ENCODE results near the gene DAGLB. TPM values are rescaled to one million over a fixed set of nuclear protein-coding genes. Genes with fewer than 3 reads are reported as not detected.

Gene DAGLB
- total and polyA plus RNA-seq, 7 experiments from 2014 or later = 10.5 to 44.3 (median 37.7) TPM

GRCh38 chr7:6444516-6445269 lies 3.1 kb downstream of the DAGLB start:
- CTCF ChIA-PET = no interaction called here
- no peak overlapping the region for H3K4me3 ChIP-seq (ENCODE audit: low read length)
- POLR2A ChIA-PET = interaction anchor here (0.7 to 1.0 kb wide), 3 partner anchors 8 to 746 kb away, joined by 3 to 4 read pairs (median 3); no protein-coding TSS in a partner anchor
- Mint-ChIP-seq H3K4me1 (peaks cover 38 to 71% (median 60%) of the 10 kb centered on the region in 7 donors), H3K27ac (peak overlapping the region in 4 of 9 donors; percentile 62 to 89 (median 68)), H3K9me3 (peaks cover 0 to 6% (median 0%) of the 10 kb centered on the region in 11 donors), H3K4me3 (peak overlapping the region in 8 of 10 donors; percentile 41 to 92 (median 74)), H3K36me3 (peaks cover 5 to 33% (median 30%) of the 10 kb centered on the region in 5 donors), H3K27me3 (peaks cover 0 to 3% (median 0%) of the 10 kb centered on the region in 5 donors)
- no peaks in the 10 kb centered on the region for H3K27me3 ChIP-seq (ENCODE audit: control insufficient read depth in 2 of 2, insufficient read depth in 2 of 2, low read length in 2 of 2)
- peaks cover 8 to 16% of the 10 kb centered on the region in 2 donors for H3K4me1 ChIP-seq (ENCODE audit: control insufficient read depth in 2 of 2, insufficient read depth in 2 of 2, low read length in 2 of 2)
- DNase-seq (no peak), ATAC-seq (no peak)
- H3K9me3 ChIP-seq (ENCODE audit: control insufficient read depth in 2 of 3, low read length in 3 of 3) = no peaks in the 10 kb centered on the region
- peaks cover 0 to 33% (median 4%) of the 10 kb centered on the region in 3 experiments for H3K36me3 ChIP-seq (ENCODE audit: control insufficient read depth in 2 of 3, insufficient read depth in 3 of 3, low read length in 3 of 3)
- intact Hi-C loops (cut with micrococcal nuclease) = loop anchor here (5.0 kb wide), 2 partner anchors 133 to 738 kb away; partner anchors contain the start of genes C1GALT1 (in 1 of the 2) and ZDHHC4 (in 1 of the 2)
- H3K27ac ChIP-seq (ENCODE audit: low read depth, low read length) = no peak overlapping the region

DNA sequence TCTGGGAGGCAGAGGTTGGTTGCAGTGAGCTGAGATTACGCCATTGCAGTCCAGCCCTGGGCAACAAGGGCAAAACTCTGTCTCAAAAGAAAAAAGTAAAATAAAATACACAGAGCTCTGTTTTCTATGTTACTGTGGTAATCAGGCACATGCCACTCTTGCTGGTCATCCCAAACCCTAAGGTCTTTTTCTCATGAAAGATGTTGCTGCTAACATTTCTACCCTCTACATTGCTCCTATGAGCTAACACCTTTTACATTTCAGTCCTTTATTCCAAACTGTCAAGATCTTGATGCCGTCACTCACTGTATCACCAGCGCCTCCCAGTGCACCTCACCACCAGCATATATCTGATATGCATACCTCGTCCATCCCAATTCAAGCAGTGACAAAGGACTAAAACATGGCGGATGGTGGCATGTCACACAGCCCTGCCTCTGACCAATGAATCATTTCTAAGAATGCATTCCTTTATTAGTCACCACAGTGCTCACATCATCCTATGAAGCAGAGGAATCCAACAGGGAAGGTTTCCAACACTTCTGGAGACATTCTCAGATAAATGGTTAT lies 4.3 kb downstream of the DAGLB start:
- peaks cover 43 to 78% (median 70%) of the 10 kb centered on the region in 7 donors for H3K4me1 Mint-ChIP-seq
- ATAC-seq (no peak), DNase-seq (no peak)
- peaks cover 0 to 3% (median 0%) of the 10 kb centered on the region in 5 donors for H3K27me3 Mint-ChIP-seq
- CTCF ChIA-PET = interaction anchor here (0.6 kb wide), 1 partner anchor 284 kb away, joined by 3 read pairs; no protein-coding TSS in a partner anchor
- no peak overlapping the region for H3K27ac ChIP-seq (ENCODE audit: low read depth, low read length)
- H3K9me3 ChIP-seq (ENCODE audit: control insufficient read depth in 2 of 3, low read length in 3 of 3) = no peaks in the 10 kb centered on the region
- H3K27me3 ChIP-seq (ENCODE audit: control insufficient read depth in 2 of 2, insufficient read depth in 2 of 2, low read length in 2 of 2) = no peaks in the 10 kb centered on the region
- peaks cover 5 to 36% (median 30%) of the 10 kb centered on the region in 5 donors for H3K36me3 Mint-ChIP-seq
- peaks cover 8 to 27% of the 10 kb centered on the region in 2 donors for H3K4me1 ChIP-seq (ENCODE audit: control insufficient read depth in 2 of 2, insufficient read depth in 2 of 2, low read length in 2 of 2)
- peaks cover 0 to 33% (median 4%) of the 10 kb centered on the region in 3 experiments for H3K36me3 ChIP-seq (ENCODE audit: control insufficient read depth in 2 of 3, insufficient read depth in 3 of 3, low read length in 3 of 3)
- POLR2A ChIA-PET = no interaction called here
- no peak overlapping the region for H3K4me3 ChIP-seq (ENCODE audit: low read length)
- peak overlapping the region in 3 of 10 donors; percentile 26 to 57 (median 31) for H3K4me3 Mint-ChIP-seq
- peak overlapping the region in 6 of 9 donors; percentile 11 to 69 (median 33) for H3K27ac Mint-ChIP-seq
- H3K9me3 Mint-ChIP-seq = peaks cover 0 to 6% (median 0%) of the 10 kb centered on the region in 11 donors
- intact Hi-C loops (cut with micrococcal nuclease) = no loop called here

GRCh38 chr7:6442114-6442513 lies 5.6 kb downstream of the DAGLB start:
- H3K4me3 Mint-ChIP-seq = peak overlapping the region in 5 of 10 donors; percentile 6 to 46 (median 17)

GRCh38 chr7:6440381-6440780 lies 7.4 kb downstream of the DAGLB start:
- Mint-ChIP-seq H3K36me3 (peaks cover 5 to 40% (median 29%) of the 10 kb centered on the region in 5 donors), H3K27me3 (no peaks in the 10 kb centered on the region), H3K4me3 (peak overlapping the region in 3 of 10 donors; percentile 9 to 35 (median 19)), H3K4me1 (peaks cover 53 to 87% (median 78%) of the 10 kb centered on the region in 7 donors), H3K27ac (peak overlapping the region; percentile 20 to 88 (median 56)), H3K9me3 (no peaks in the 10 kb centered on the region)
- Histone ChIP-seq H3K4me1 (ENCODE audit: control insufficient read depth in 2 of 2, insufficient read depth in 2 of 2, low read length in 2 of 2) (peaks cover 6 to 28% of the 10 kb centered on the region in 2 donors), H3K9me3 (ENCODE audit: control insufficient read depth in 2 of 3, low read length in 3 of 3) (no peaks in the 10 kb centered on the region), H3K4me3 (ENCODE audit: low read length) (no peak overlapping the region), H3K27me3 (ENCODE audit: control insufficient read depth in 2 of 2, insufficient read depth in 2 of 2, low read length in 2 of 2) (no peaks in the 10 kb centered on the region), H3K36me3 (ENCODE audit: control insufficient read depth in 2 of 3, insufficient read depth in 3 of 3, low read length in 3 of 3) (peaks cover 0 to 25% (median 4%) of the 10 kb centered on the region in 3 experiments), H3K27ac (ENCODE audit: low read depth, low read length) (no peak overlapping the region)
- intact Hi-C loops (cut with micrococcal nuclease) = no loop called here
- CTCF ChIA-PET = no interaction called here
- POLR2A ChIA-PET = interaction anchor here (0.8 to 1.1 kb wide), 2 partner anchors 38 to 47 kb away, joined by 3 read pairs; no protein-coding TSS in a partner anchor
- no peak for DNase-seq
- no peak for ATAC-seq

More at GRCh38 chr7:6442114-6442513, 5.6 kb downstream of the DAGLB start:
- ChIA-PET CTCF (no interaction called here), POLR2A (interaction anchor here (0.6 kb wide), 1 partner anchor 692 kb away, joined by 5 read pairs; no protein-coding TSS in a partner anchor)
- Mint-ChIP-seq H3K27ac (peak overlapping the region in 8 of 9 donors; percentile 51 to 84 (median 68)), H3K36me3 (peaks cover 5 to 39% (median 30%) of the 10 kb centered on the region in 5 donors), H3K27me3 (no peaks in the 10 kb centered on the region), H3K9me3 (no peaks in the 10 kb centered on the region), H3K4me1 (peaks cover 52 to 84% (median 74%) of the 10 kb centered on the region in 7 donors)
- peaks cover 7 to 36% of the 10 kb centered on the region in 2 donors for H3K4me1 ChIP-seq (ENCODE audit: control insufficient read depth in 2 of 2, insufficient read depth in 2 of 2, low read length in 2 of 2)
- ATAC-seq (peak; percentile 59), DNase-seq (no peak)
- H3K27ac ChIP-seq (ENCODE audit: low read depth, low read length) = no peak overlapping the region
- peaks cover 0 to 28% (median 4%) of the 10 kb centered on the region in 3 experiments for H3K36me3 ChIP-seq (ENCODE audit: control insufficient read depth in 2 of 3, insufficient read depth in 3 of 3, low read length in 3 of 3)
- intact Hi-C loops (cut with micrococcal nuclease) = no loop called here
- H3K9me3 ChIP-seq (ENCODE audit: control insufficient read depth in 2 of 3, low read length in 3 of 3) = no peaks in the 10 kb centered on the region
- H3K27me3 ChIP-seq (ENCODE audit: control insufficient read depth in 2 of 2, insufficient read depth in 2 of 2, low read length in 2 of 2) = no peaks in the 10 kb centered on the region
- no peak overlapping the region for H3K4me3 ChIP-seq (ENCODE audit: low read length)

GRCh38 chr7:6438427-6438826 lies 9.3 kb downstream of the DAGLB start:
- Histone ChIP-seq H3K27me3 (ENCODE audit: control insufficient read depth in 2 of 2, insufficient read depth in 2 of 2, low read length in 2 of 2) (no peaks in the 10 kb centered on the region), H3K9me3 (ENCODE audit: control insufficient read depth in 2 of 3, low read length in 3 of 3) (no peaks in the 10 kb centered on the region), H3K4me1 (ENCODE audit: control insufficient read depth in 2 of 2, insufficient read depth in 2 of 2, low read length in 2 of 2) (peaks cover 6 to 27% of the 10 kb centered on the region in 2 donors), H3K36me3 (ENCODE audit: control insufficient read depth in 2 of 3, insufficient read depth in 3 of 3, low read length in 3 of 3) (peaks cover 0 to 19% (median 0%) of the 10 kb centered on the region in 3 experiments), H3K4me3 (ENCODE audit: low read length) (no peak overlapping the region), H3K27ac (ENCODE audit: low read depth, low read length) (peak overlapping the region; percentile 56)
- POLR2A ChIA-PET = interaction anchor here (4.1 kb wide), 1 partner anchor 9 kb away, joined by 46 read pairs; the partner anchor contains the start of gene DAGLB
- CTCF ChIA-PET = interaction anchor here (0.6 to 2.6 kb wide), 3 partner anchors 9 to 302 kb away, joined by 3 to 12 read pairs (median 4); partner anchors contain the start of gene DAGLB
- no peaks in the 10 kb centered on the region for H3K27me3 Mint-ChIP-seq
- peaks cover 2 to 29% (median 21%) of the 10 kb centered on the region in 5 donors for H3K36me3 Mint-ChIP-seq
- H3K9me3 Mint-ChIP-seq = no peaks in the 10 kb centered on the region
- ATAC-seq = no peak
- intact Hi-C loops (cut with micrococcal nuclease) = loop anchor here (5.0 to 10.0 kb wide), 2 partner anchors 166 to 584 kb away; partner anchors contain the start of gene CYTH3 (in 1 of the 2)
- peaks cover 40 to 72% (median 67%) of the 10 kb centered on the region in 7 donors for H3K4me1 Mint-ChIP-seq
- peak in 4 of 9 donors; percentile 23 to 30 (median 26) for DNase-seq
- H3K4me3 Mint-ChIP-seq = peak overlapping the region; percentile 60 to 85 (median 78)
- peak overlapping the region in 8 of 9 donors; percentile 65 to 94 (median 86) for H3K27ac Mint-ChIP-seq

DNA sequence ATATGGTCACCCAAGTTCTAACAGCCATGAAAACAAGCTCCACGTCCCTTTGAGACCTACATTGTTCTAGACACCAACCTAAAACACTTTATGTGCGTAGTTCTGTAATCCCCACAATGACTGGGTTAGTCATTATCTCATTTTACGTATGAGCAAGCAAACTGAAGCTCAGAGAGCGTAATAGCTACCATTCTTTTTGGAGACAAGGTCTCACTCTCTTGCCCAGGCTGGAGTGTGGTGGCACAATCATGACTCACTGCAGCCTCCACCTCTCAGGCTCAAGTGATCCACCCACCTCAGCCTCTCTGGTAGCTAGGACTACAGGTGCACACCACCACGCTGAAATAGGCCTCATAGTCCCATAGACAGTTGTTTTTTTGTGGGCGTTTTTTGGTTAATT lies 10.5 kb downstream of the DAGLB start:
- Mint-ChIP-seq H3K27ac (peak overlapping the region in 7 of 9 donors; percentile 48 to 88 (median 80)), H3K9me3 (no peaks in the 10 kb centered on the region), H3K27me3 (no peaks in the 10 kb centered on the region), H3K4me1 (peaks cover 33 to 66% (median 61%) of the 10 kb centered on the region in 7 donors), H3K4me3 (peak overlapping the region in 7 of 10 donors; percentile 7 to 90 (median 52)), H3K36me3 (peaks cover 0 to 23% (median 16%) of the 10 kb centered on the region in 5 donors)
- H3K36me3 ChIP-seq (ENCODE audit: control insufficient read depth in 2 of 3, insufficient read depth in 3 of 3, low read length in 3 of 3) = peaks cover 0 to 19% (median 3%) of the 10 kb centered on the region in 3 experiments
- H3K27ac ChIP-seq (ENCODE audit: low read depth, low read length) = no peak overlapping the region
- no peaks in the 10 kb centered on the region for H3K9me3 ChIP-seq (ENCODE audit: control insufficient read depth in 2 of 3, low read length in 3 of 3)
- peaks cover 6 to 27% of the 10 kb centered on the region in 2 donors for H3K4me1 ChIP-seq (ENCODE audit: control insufficient read depth in 2 of 2, insufficient read depth in 2 of 2, low read length in 2 of 2)
- ChIA-PET CTCF (interaction anchor here (2.6 kb wide), 1 partner anchor 10 kb away, joined by 12 read pairs; the partner anchor contains the start of gene DAGLB), POLR2A (interaction anchor here (0.6 to 4.1 kb wide), 4 partner anchors 10 to 166 kb away, joined by 3 to 46 read pairs (median 3); partner anchors contain the start of gene DAGLB)
- ATAC-seq = peak; percentile 10
- no peaks in the 10 kb centered on the region for H3K27me3 ChIP-seq (ENCODE audit: control insufficient read depth in 2 of 2, insufficient read depth in 2 of 2, low read length in 2 of 2)
- H3K4me3 ChIP-seq (ENCODE audit: low read length) = no peak overlapping the region
- DNase-seq = no peak
- intact Hi-C loops (cut with micrococcal nuclease) = loop anchor here (5.0 to 10.0 kb wide), 2 partner anchors 165 to 582 kb away; partner anchors contain the start of gene CYTH3 (in 1 of the 2)
